ENCODE measurements around the gene MAP2K2.

- TF ChIP-seq, protein P1, sequence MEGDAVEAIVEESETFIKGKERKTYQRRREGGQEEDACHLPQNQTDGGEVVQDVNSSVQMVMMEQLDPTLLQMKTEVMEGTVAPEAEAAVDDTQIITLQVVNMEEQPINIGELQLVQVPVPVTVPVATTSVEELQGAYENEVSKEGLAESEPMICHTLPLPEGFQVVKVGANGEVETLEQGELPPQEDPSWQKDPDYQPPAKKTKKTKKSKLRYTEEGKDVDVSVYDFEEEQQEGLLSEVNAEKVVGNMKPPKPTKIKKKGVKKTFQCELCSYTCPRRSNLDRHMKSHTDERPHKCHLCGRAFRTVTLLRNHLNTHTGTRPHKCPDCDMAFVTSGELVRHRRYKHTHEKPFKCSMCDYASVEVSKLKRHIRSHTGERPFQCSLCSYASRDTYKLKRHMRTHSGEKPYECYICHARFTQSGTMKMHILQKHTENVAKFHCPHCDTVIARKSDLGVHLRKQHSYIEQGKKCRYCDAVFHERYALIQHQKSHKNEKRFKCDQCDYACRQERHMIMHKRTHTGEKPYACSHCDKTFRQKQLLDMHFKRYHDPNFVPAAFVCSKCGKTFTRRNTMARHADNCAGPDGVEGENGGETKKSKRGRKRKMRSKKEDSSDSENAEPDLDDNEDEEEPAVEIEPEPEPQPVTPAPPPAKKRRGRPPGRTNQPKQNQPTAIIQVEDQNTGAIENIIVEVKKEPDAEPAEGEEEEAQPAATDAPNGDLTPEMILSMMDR (IDR thresholded peaks at IDR 0.05 in 8 of 11, conservative IDR thresholded peaks at IDR 0.05 in 3 of 11), result no peak
- no peak for TF ChIP-seq POLR2A (IDR thresholded peaks at IDR 0.05)
- TF ChIP-seq POLR2AphosphoS5 (IDR thresholded peaks at IDR 0.05), result peak in 1 of 3 donors; percentile 4
Measured at GRCh38 chr19:4068047-4068966, 55.6 kb downstream of the MAP2K2 start.
